H1 (cell line): ENCODE measurements around the gene AMN. TPM values are rescaled to one million over a fixed set of nuclear protein-coding genes. Genes with fewer than 3 reads are reported as not detected.

ENCODE experiments used
- EP300 ChIP-seq, 2 experiments: IDR thresholded peaks; 1 replicate in 1 of 2; 2 replicates in 1 of 2; pipeline ENCODE4 v1.6.1; 2011 to 2012; ENCODE audit warnings: low read depth in 2 of 2, low read length in 2 of 2, mild to moderate bottlenecking in 2 of 2, borderline replicate concordance in 1 of 2, inconsistent platforms in 1 of 2, moderate library complexity in 1 of 2
- polyA plus RNA-seq, 7 experiments: library from polyadenylated mRNA; depleted of rRNA in 3 of 7; stranded (reverse) in 5 of 7; unstranded in 2 of 7; fragments of >200 nt in 5 of 7; fragments of 200-250 nt in 2 of 7; gene quantifications; 1 replicate in 5 of 7; 2 replicates in 1 of 7; 4 replicates in 1 of 7; pipeline versions ENCODE4 v1.2.1 to v1.2.3, GENCODE V29; 2011 to 2013; ENCODE audit warnings: missing spikeins in 2 of 7, mixed read lengths in 2 of 7
- total RNA-seq: library from RNA; stranded (reverse); fragmentation: NEBNext Ultra II Directional; extraction: Animal tissue kit (Norgen Biotek cat#: 25700); gene quantifications from 2 replicates; pipeline ENCODE4 v1.2.1, GENCODE V29; 2021
- TF ChIP-seq, protein P1 (sequence below): IDR thresholded peaks from 2 replicates; pipeline ENCODE4 v1.6.1; 2012; ENCODE audit warnings: inconsistent platforms

The AMN gene
- total and polyA plus RNA-seq, 2 of the 8 experiments (the other 6 are each of a cell fraction or from before 2014, with no cell fraction given) = 0.77 to 1.5 TPM

DNA sequence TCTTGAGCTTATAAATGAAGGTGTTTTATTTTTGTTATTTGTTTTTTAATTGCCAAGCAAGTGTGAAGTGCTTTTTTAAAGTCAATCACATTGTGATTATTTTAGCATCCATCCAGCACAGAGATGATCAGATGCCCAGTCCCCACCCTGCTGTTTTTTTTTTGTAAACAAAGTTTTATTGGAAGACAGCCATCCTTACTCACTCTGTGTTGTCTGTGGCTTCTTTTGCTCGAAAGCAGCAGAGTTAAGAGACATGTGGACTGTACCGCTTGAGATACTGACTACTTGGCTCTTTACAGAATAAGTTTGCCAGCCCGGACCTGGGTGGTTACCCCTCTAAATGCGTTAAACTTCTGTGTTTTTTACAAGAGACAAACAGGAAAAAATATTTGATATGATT, 30.9 kb upstream of the AMN start (continued):
- no peak for TF ChIP-seq EP300 (IDR thresholded peaks at IDR 0.05; ENCODE audit: borderline replicate concordance in 1 of 2, low read depth in 2 of 2, low read length in 2 of 2)
- TF ChIP-seq, protein P1, sequence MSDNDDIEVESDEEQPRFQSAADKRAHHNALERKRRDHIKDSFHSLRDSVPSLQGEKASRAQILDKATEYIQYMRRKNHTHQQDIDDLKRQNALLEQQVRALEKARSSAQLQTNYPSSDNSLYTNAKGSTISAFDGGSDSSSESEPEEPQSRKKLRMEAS = no peak
